Bronchial epithelial cell (primary cell): Measurements from ENCODE around the gene HK3. TPM values are rescaled to one million over a fixed set of nuclear protein-coding genes. Genes with fewer than 3 reads are reported as not detected.

Source experiments
- DNase-seq: peaks from one replicate; pipeline ENCODE4 v3.0.0-alpha.2; 2010; ENCODE audit warnings: low read depth
- FAIRE-seq: peaks from 2 replicates; lab custom pipeline; 2011; peaks lifted over from hg19 to GRCh38; lab: Jason Lieb, UNC
- H3K27me3 ChIP-seq: 2 replicates; pipeline ENCODE4 v1.5.1; 2011; ENCODE audit warnings: low read length; ENCODE audit not compliant: control insufficient read depth, insufficient read depth
- H3K36me3 ChIP-seq: 2 replicates; pipeline ENCODE4 v1.5.1; 2011; ENCODE audit warnings: low read length; ENCODE audit not compliant: control insufficient read depth, insufficient read depth
- H3K4me3 ChIP-seq: 2 replicates; pipeline ENCODE4 v1.5.1; 2011; ENCODE audit warnings: mild to moderate bottlenecking, low read depth, low read length, control low read depth
- total RNA-seq: library from RNA; depleted of rRNA; stranded (reverse); fragments of >200 nt; gene quantifications from 2 replicates; pipeline ENCODE4 v1.2.1, GENCODE V29; 2014
- TF ChIP-seq, protein P1 (sequence below): IDR thresholded peaks from 2 replicates; pipeline ENCODE4 v1.5.1; 2011; ENCODE audit warnings: mild to moderate bottlenecking, moderate library complexity, low read length, control low read depth, inconsistent platforms; ENCODE audit not compliant: insufficient read depth, severe bottlenecking

HK3 gene
- total RNA-seq, 1 donor from 2014 or later: under 0.01 TPM

DNA sequence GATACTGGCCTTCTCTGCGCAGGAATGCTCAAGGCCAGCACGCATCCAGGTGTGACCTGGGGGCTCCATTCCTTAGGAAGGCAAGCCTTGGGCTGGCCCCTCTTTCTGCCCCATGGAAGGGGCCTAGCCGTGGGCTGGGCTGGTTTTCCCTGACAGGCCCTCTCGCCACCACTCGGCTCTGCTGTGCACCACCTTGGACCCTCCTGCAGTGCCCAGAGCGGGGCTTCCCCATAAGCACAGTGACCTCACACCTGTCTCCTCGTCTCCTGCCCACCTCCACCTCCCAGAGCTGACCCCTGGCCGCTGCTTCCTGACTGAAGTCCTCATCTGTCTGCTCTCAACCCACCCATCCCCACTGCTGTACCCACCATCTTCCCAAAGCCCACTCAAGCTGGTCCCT lies 67.7 kb downstream of the HK3 start:
- DNase-seq (no peak), FAIRE-seq (no peak)
- no peaks in the 10 kb centered on the region for H3K36me3 ChIP-seq
- H3K4me3 ChIP-seq: no peak overlapping the region
- TF ChIP-seq, protein P1, sequence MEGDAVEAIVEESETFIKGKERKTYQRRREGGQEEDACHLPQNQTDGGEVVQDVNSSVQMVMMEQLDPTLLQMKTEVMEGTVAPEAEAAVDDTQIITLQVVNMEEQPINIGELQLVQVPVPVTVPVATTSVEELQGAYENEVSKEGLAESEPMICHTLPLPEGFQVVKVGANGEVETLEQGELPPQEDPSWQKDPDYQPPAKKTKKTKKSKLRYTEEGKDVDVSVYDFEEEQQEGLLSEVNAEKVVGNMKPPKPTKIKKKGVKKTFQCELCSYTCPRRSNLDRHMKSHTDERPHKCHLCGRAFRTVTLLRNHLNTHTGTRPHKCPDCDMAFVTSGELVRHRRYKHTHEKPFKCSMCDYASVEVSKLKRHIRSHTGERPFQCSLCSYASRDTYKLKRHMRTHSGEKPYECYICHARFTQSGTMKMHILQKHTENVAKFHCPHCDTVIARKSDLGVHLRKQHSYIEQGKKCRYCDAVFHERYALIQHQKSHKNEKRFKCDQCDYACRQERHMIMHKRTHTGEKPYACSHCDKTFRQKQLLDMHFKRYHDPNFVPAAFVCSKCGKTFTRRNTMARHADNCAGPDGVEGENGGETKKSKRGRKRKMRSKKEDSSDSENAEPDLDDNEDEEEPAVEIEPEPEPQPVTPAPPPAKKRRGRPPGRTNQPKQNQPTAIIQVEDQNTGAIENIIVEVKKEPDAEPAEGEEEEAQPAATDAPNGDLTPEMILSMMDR: no peak
- peaks cover 2% of the 10 kb centered on the region for H3K27me3 ChIP-seq

DNA sequence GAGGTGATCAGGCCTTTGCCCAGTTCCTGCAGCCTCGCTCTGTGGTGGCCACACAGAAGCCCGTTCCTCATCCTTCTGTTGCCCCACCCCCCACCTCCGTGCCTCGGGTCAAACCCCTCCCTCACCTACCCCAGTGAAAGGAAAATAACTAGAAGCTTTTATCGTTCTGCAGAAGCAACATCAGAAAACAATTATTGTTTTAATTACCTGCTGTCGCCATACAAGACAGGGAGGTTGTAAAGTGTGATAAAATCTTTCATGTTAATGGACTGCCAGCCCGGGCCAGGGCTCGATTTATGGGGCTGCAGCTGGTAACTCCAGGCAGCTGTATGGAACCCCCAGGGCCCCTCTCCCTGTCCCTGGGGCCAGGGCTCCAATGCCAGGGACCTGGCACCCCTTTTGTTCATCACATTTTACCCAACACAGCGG lies 68.1 kb downstream of the HK3 start:
- Histone ChIP-seq H3K36me3 (no peaks in the 10 kb centered on the region), H3K27me3 (peaks cover 2% of the 10 kb centered on the region), H3K4me3 (no peak overlapping the region)
- no peak for DNase-seq
- TF ChIP-seq, protein P1: no peak
- no peak for FAIRE-seq

Other genes with a start within 250 kb of the HK3 start
- not detected in 2 replicates for gene UNC5A, start 88.8 kb downstream of the HK3 start, total RNA-seq
- gene UIMC1, start 107.4 kb upstream of the HK3 start, total RNA-seq: 22.0 and 24.5 TPM in 2 replicates
- 7.1 and 9.1 TPM in 2 replicates for gene ZNF346, start 123.3 kb upstream of the HK3 start, total RNA-seq
- gene FGFR4, start 187.6 kb upstream of the HK3 start, total RNA-seq: 0.79 and 1.5 TPM in 2 replicates
- gene NSD1, start 234.4 kb upstream of the HK3 start, total RNA-seq: 32.4 and 42.9 TPM in 2 replicates